Panc1 (cell line): ENCODE measurements around the gene SPO11. TPM values are rescaled to one million over a fixed set of nuclear protein-coding genes. Genes with fewer than 3 reads are reported as not detected.

Experiments
- ATAC-seq: fragments of 200-7000 bp; cut with Tn5 transposase; 2 replicates; pipeline ENCODE4 v1.9.1; 2020; ENCODE audit warnings: mild to moderate bottlenecking, moderate library complexity
- BruUV-seq: library from RNA; stranded (reverse); fragments of 400-500 nt; replicated peaks from 2 replicates; lab custom pipeline; 2021; lab: Mats Ljungman, UMichigan
- CTCF ChIA-PET: fragments of 300-600 bp; sonication (Branson Sonifier 250); formaldehyde crosslinking; loops from one replicate; lab custom pipeline; 2022; ENCODE audit warnings: antibody characterized with exemption; lab: Charles Lee
- POLR2A ChIA-PET: fragments of 300-600 bp; sonication (Branson Sonifier 250); formaldehyde crosslinking; loops from one replicate; lab custom pipeline; 2022; ENCODE audit warnings: antibody characterized with exemption; lab: Charles Lee
- DNase-seq: peaks from one replicate; pipeline ENCODE4 v3.0.0-alpha.2; 2010; ENCODE audit warnings: low read depth, low spot score
- H3K27ac ChIP-seq: 2 replicates; pipeline ENCODE4 v1.5.1; 2011; ENCODE audit warnings: mild to moderate bottlenecking, low read length, inconsistent platforms
- H3K27me3 ChIP-seq: fragments of 200-500 bp; sonication (Bioruptor generic); 2 replicates; pipeline ENCODE4 v1.6.0; 2014; ENCODE audit warnings: low read length, inconsistent platforms; ENCODE audit not compliant: control insufficient read depth, insufficient read depth
- H3K36me3 ChIP-seq: fragments of 200-500 bp; sonication (Bioruptor generic); 2 replicates; pipeline ENCODE4 v1.5.1; 2014; ENCODE audit warnings: inconsistent platforms, mild to moderate bottlenecking, low read length, moderate library complexity; ENCODE audit not compliant: control insufficient read depth, insufficient read depth
- H3K4me1 ChIP-seq: 2 replicates; pipeline ENCODE4 v1.5.1; 2011; ENCODE audit warnings: inconsistent platforms, mild to moderate bottlenecking, low read length, moderate library complexity; ENCODE audit not compliant: control insufficient read depth, insufficient read depth
- H3K4me3 ChIP-seq, 2 experiments: 2 replicates each; pipeline ENCODE4 v1.5.1; 2011 to 2012; ENCODE audit warnings: low read depth in 2 of 2, low read length in 2 of 2, mild to moderate bottlenecking in 2 of 2, inconsistent platforms in 1 of 2, moderate library complexity in 1 of 2
- H3K9me3 ChIP-seq: fragments of 200-500 bp; sonication (Bioruptor generic); 2 replicates; pipeline ENCODE4 v1.5.1; 2014; ENCODE audit warnings: low read depth, mild to moderate bottlenecking, inconsistent platforms, low read length, moderate library complexity; ENCODE audit not compliant: control insufficient read depth, insufficient read depth
- CTCF ChIP-seq: fragments of 450-650 bp; IDR thresholded peaks from 2 replicates; pipeline ENCODE4 v1.5.1; 2017; ENCODE audit warnings: mild to moderate bottlenecking
- POLR2AphosphoS5 ChIP-seq: IDR thresholded peaks from 2 replicates; pipeline ENCODE4 v1.6.1; 2012; ENCODE audit warnings: mild to moderate bottlenecking, low read depth, low read length, moderate library complexity
- REST ChIP-seq, 2 experiments: IDR thresholded peaks; 2 replicates each; pipeline ENCODE4 v1.6.1; 2011 to 2012; ENCODE audit warnings: low read depth in 2 of 2, control low read depth in 1 of 2, low read length in 1 of 2, mild to moderate bottlenecking in 1 of 2, moderate library complexity in 1 of 2; ENCODE audit not compliant: insufficient read depth in 1 of 2
- SIN3A ChIP-seq: IDR thresholded peaks from 2 replicates; pipeline ENCODE4 v1.6.1; 2012; ENCODE audit warnings: low read depth, mild to moderate bottlenecking, low read length, moderate library complexity, borderline replicate concordance; ENCODE audit not compliant: insufficient read depth
- TCF7L2 ChIP-seq: IDR thresholded peaks from 2 replicates; pipeline ENCODE4 v1.6.1; 2011; ENCODE audit warnings: mild to moderate bottlenecking, low read depth, low read length, inconsistent platforms
- in situ Hi-C: cut with HindIII; loops from 2 replicates; pipeline ENCODE4 v1.10.0; 2016; ENCODE audit warnings: low sequenced_read_pairs, low pct_unique_long_range_greater_than_20kb
- intact Hi-C: fragments of 100-400 bp; cut with micrococcal nuclease; formaldehyde crosslinking; loops from one replicate; pipeline ENCODE4 v1.10.0; 2022; ENCODE audit not compliant: unreplicated experiment
- total RNA-seq: library from RNA; stranded (reverse); gene quantifications from one replicate; pipeline ENCODE4 v1.2.1, GENCODE V29; 2021; ENCODE audit not compliant: unreplicated experiment

SPO11 gene
- total RNA-seq, 1 experiment from 2014 or later, result not detected

GRCh38 chr20:57291003-57291402, 38.6 kb upstream of the SPO11 start:
- CTCF ChIA-PET, result no interaction called here
- no TSS peak for BruUV-seq
- Histone ChIP-seq H3K36me3 (no peaks in the 10 kb centered on the region), H3K27me3 (peaks cover 10% of the 10 kb centered on the region), H3K4me1 (no peaks in the 10 kb centered on the region), H3K4me3 (no peak overlapping the region), H3K27ac (no peak overlapping the region), H3K9me3 (no peaks in the 10 kb centered on the region)
- ATAC-seq, result no peak
- no peak for DNase-seq
- POLR2A ChIA-PET, result no interaction called here
- intact Hi-C loops (no loop called here), in situ Hi-C loops (no loop called here)
- TF ChIP-seq POLR2AphosphoS5, result no peak
- TF ChIP-seq TCF7L2, result no peak
- TF ChIP-seq REST (IDR thresholded peaks at IDR 0.05; ENCODE audit: insufficient read depth in 1 of 2, low read depth in 2 of 2, low read length in 1 of 2), result no peak
- TF ChIP-seq SIN3A, result no peak
- TF ChIP-seq CTCF, result no peak

- DNase-seq (no peak), ATAC-seq (no peak)
- Histone ChIP-seq H3K27ac (no peak overlapping the region), H3K27me3 (peaks cover 10% of the 10 kb centered on the region), H3K4me1 (no peaks in the 10 kb centered on the region), H3K4me3 (no peak overlapping the region), H3K9me3 (no peaks in the 10 kb centered on the region), H3K36me3 (no peaks in the 10 kb centered on the region)
- no peak for TF ChIP-seq REST (IDR thresholded peaks at IDR 0.05; ENCODE audit: insufficient read depth in 1 of 2, low read depth in 2 of 2, low read length in 1 of 2)
- no peak for TF ChIP-seq POLR2AphosphoS5
- TF ChIP-seq SIN3A, result no peak
- TF ChIP-seq CTCF, result no peak
- intact Hi-C loops, result no loop called here
- ChIA-PET POLR2A (no interaction called here), CTCF (no interaction called here)
- in situ Hi-C loops, result no loop called here
- no TSS peak for BruUV-seq
Observed at GRCh38 chr20:57291694-57292093, 37.9 kb upstream of the SPO11 start.
